Stomach (tissue), 9 donors: ENCODE results near the gene PLCB4. TPM values are rescaled to one million over a fixed set of nuclear protein-coding genes. Genes with fewer than 3 reads are reported as not detected.

Experiments
- DNase-seq, 2 donors: peaks; one replicate each; pipeline versions ENCODE4 v3.0.0 to v3.0.0-alpha.2; 2013 to 2019
- H3K27ac ChIP-seq, 5 donors: fragments of 200-600 bp in 4 of 5; sonication (generic) in 4 of 5; one replicate each; pipeline ENCODE4 v1.5.1; 2013 to 2019; ENCODE audit warnings: mild to moderate bottlenecking in 1 of 5, moderate library complexity in 1 of 5
- H3K27me3 ChIP-seq, 3 donors: fragments of 200-600 bp; sonication (generic); one replicate each; pipeline ENCODE4 v1.5.1; 2017 to 2019; ENCODE audit warnings: mixed run types in 1 of 3
- H3K36me3 ChIP-seq, 4 donors: fragments of 200-600 bp; sonication (generic); 1 replicate in 3 of 4; 2 replicates in 1 of 4; pipeline ENCODE4 v1.5.1; 2016 to 2019
- H3K4me1 ChIP-seq, 4 donors: fragments of 200-600 bp; sonication (generic); one replicate each; pipeline ENCODE4 v1.5.1; 2016 to 2019
- H3K4me3 ChIP-seq, 4 donors: fragments of 200-600 bp; sonication (generic) in 3 of 4; one replicate each; pipeline ENCODE4 v1.5.1; 2016 to 2019; ENCODE audit warnings: mild to moderate bottlenecking in 1 of 4
- H3K9me3 ChIP-seq, 4 donors: fragments of 200-600 bp; sonication (generic); one replicate each; pipeline ENCODE4 v1.5.1; 2016 to 2019
- CTCF ChIP-seq, 7 experiments: fragments of 450-650 bp in 4 of 7; fragments of 200-600 bp in 3 of 7; sonication (generic) in 3 of 7; IDR thresholded peaks; one replicate each; pipeline ENCODE4 v1.5.1; 2016 to 2019; ENCODE audit warnings: antibody characterized with exemption in 7 of 7, control low read depth in 2 of 7, mild to moderate bottlenecking in 1 of 7
- EP300 ChIP-seq: sonication (generic); formaldehyde crosslinking; IDR thresholded peaks from one replicate; pipeline ENCODE4 v1.6.1; 2017; ENCODE audit warnings: antibody characterized with exemption
- POLR2A ChIP-seq, 4 donors: fragments of 450-650 bp; IDR thresholded peaks; one replicate each; pipeline ENCODE4 v1.6.1; 2016; ENCODE audit warnings: antibody characterized with exemption in 4 of 4, control low read depth in 2 of 4, mild to moderate bottlenecking in 1 of 4, moderate library complexity in 1 of 4
- POLR2AphosphoS5 ChIP-seq, 3 donors: sonication (generic); formaldehyde crosslinking; IDR thresholded peaks; one replicate each; pipeline ENCODE4 v1.6.1; 2016; ENCODE audit warnings: antibody characterized with exemption in 3 of 3
- WGBS, 5 donors: extraction: QIAGEN DNeasy Blood & Tissue Kit in 3 of 5; methylation state at CpG; one replicate each; pipeline versions ENCODE4 v1.1.5 to v1.1.7; 2013 to 2018; 5-methylcytosine and 5-hydroxymethylcytosine counted together
- intact Hi-C: fragments of 100-400 bp; cut with DNase I; formaldehyde crosslinking; loops from one replicate; pipeline ENCODE4 v1.15.1; 2023; ENCODE audit warnings: low total_unique reads
- polyA plus RNA-seq, 3 donors: library from polyadenylated mRNA; stranded (reverse); fragments of 200-250 nt; gene quantifications; one replicate each; pipeline ENCODE4 v1.2.3, GENCODE V29; 2013
- total RNA-seq, 5 donors: library from RNA; depleted of rRNA; stranded (reverse); fragments of >200 nt; gene quantifications; one replicate each; pipeline versions ENCODE4 v1.1.0 to v1.2.3, GENCODE V29; 2014 to 2016
- donor health status: healthy with polysubstance abuse.
- donor health status: Bipolar disorder and iron deficiency.
- donor health status: healthy.

The PLCB4 gene
- total and polyA plus RNA-seq, 8 donors = 5.3 to 29.4 (median 22.3) TPM

DNA sequence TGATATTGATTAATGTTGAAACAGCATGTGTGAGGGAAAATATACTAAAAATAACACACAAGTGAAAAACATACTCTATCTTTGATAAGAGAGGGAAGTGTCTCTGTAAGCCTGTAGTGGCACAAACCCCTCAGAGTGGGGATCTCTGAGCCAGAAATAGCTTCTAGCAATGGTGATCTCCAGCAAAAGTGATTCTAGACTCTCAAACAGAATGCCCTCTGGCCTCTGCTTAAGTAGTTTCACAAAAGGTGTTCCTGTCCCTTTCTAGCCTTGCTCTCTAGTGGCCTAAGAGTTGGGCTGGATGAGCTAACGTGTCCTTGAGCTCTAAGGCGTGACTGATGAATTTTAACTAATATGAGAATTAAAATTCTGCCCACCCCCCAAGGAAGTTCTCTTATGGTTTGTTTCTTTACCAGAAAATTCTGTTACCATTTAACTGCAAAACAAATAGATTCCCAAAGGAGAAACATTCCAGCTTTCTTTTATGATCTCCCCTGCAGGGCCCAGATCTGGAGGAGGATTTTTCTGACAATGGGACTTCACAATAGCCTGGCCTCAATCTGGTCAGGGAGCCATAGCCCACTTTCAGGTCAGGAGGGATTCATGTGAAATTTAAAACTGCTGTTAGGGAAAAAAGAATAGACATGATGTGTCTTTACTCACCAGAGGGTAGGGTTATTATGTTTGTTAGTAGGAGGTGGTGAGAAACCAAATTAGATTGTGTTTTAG is 263.0 kb downstream of the PLCB4 start:
- no peaks in the 10 kb centered on the region for H3K36me3 ChIP-seq
- peaks cover 4 to 17% (median 6%) of the 10 kb centered on the region in 4 donors for H3K4me1 ChIP-seq
- no peaks in the 10 kb centered on the region for H3K27me3 ChIP-seq
- DNase-seq = no peak
- 81 to 98% (median 91%) methylated on average over 2 of the region's 2 CpGs for WGBS, 5 donors
- no peak overlapping the region for H3K27ac ChIP-seq
- TF ChIP-seq POLR2AphosphoS5 (IDR thresholded peaks at IDR 0.05) = no peak
- no peak for TF ChIP-seq EP300
- TF ChIP-seq CTCF (IDR thresholded peaks at IDR 0.05) = no peak
- TF ChIP-seq POLR2A (IDR thresholded peaks at IDR 0.05) = no peak
- no peaks in the 10 kb centered on the region for H3K9me3 ChIP-seq
- no peak overlapping the region for H3K4me3 ChIP-seq
- intact Hi-C loops = no loop called here

DNA sequence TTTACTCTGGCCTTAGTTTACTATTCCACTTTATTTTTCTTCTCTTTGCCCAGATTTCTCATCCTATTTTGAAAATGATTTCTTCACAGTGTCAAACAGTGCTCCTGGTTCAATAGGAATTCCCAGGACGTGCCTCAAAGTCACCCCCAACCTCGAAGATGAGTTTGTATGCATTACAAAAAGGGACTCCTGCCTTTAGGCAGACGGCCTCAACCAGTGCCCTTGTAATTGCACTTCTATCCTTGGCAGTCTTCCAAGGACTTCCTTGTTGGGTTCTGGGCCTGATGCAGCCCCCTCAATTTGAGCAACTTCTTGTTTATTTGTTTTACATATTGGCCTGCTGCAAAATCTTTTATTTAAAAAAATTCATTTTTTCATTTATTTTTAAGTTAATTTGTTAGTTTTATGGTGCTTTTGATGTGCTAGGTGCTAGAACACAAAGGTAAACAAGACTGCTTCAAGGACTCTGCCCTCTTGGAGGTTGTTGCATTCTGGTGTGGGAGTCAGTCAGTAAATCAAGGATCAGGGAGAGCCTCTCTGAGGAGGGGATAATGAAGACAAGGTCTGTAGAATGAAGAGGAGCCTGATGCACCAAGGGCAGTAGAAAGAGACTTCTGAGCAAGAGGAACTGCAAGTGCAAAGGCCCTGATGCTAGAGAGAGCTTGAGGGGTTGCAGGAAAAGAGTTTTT is 264.0 kb downstream of the PLCB4 start:
- WGBS, 5 donors = 47 to 64% (median 59%) methylated on average over 3 of the region's 3 CpGs
- no peaks in the 10 kb centered on the region for H3K36me3 ChIP-seq
- no peak for DNase-seq
- H3K9me3 ChIP-seq = no peaks in the 10 kb centered on the region
- H3K4me3 ChIP-seq = no peak overlapping the region
- no peaks in the 10 kb centered on the region for H3K27me3 ChIP-seq
- H3K27ac ChIP-seq = no peak overlapping the region
- TF ChIP-seq EP300 = no peak
- no peak for TF ChIP-seq CTCF (IDR thresholded peaks at IDR 0.05)
- TF ChIP-seq POLR2AphosphoS5 (IDR thresholded peaks at IDR 0.05) = no peak
- TF ChIP-seq POLR2A (IDR thresholded peaks at IDR 0.05) = no peak
- intact Hi-C loops = no loop called here
- peaks cover 4 to 17% (median 6%) of the 10 kb centered on the region in 4 donors for H3K4me1 ChIP-seq

DNA sequence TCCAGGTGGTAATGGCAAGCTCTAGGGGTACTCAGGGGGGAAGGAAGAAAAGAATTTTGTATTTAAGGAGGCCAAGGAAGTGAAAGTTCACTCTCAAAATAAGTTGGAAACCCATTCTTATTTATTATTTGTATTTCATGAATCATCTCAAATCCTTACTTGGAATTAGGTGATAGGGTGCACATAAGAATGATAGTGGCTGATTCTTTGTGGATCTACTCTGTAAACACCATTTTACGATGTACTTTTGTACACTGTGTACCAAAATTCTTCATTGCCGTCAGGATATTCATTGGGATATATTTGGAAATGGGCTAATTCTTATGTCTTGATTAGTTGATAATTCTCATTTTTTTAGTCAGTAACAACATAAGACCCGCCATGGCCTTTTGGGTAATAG is 266.0 kb downstream of the PLCB4 start:
- Histone ChIP-seq H3K4me3 (no peak overlapping the region), H3K9me3 (no peaks in the 10 kb centered on the region), H3K27ac (no peak overlapping the region), H3K4me1 (peaks cover 0 to 10% (median 3%) of the 10 kb centered on the region in 4 donors), H3K36me3 (no peaks in the 10 kb centered on the region), H3K27me3 (no peaks in the 10 kb centered on the region)
- WGBS, 5 donors = 81 to 87% (median 85%) methylated on average over 3 of the region's 3 CpGs
- intact Hi-C loops = no loop called here
- TF ChIP-seq CTCF (IDR thresholded peaks at IDR 0.05) = no peak
- no peak for TF ChIP-seq POLR2A (IDR thresholded peaks at IDR 0.05)
- TF ChIP-seq POLR2AphosphoS5 (IDR thresholded peaks at IDR 0.05) = no peak
- no peak for TF ChIP-seq EP300
- DNase-seq = no peak

- no peaks in the 10 kb centered on the region for H3K4me1 ChIP-seq
- intact Hi-C loops = no loop called here
- H3K9me3 ChIP-seq = no peaks in the 10 kb centered on the region
- no peaks in the 10 kb centered on the region for H3K36me3 ChIP-seq
- H3K27me3 ChIP-seq = no peaks in the 10 kb centered on the region
- no peak for DNase-seq
- no peak overlapping the region for H3K4me3 ChIP-seq
- TF ChIP-seq CTCF (IDR thresholded peaks at IDR 0.05) (no peak), POLR2AphosphoS5 (IDR thresholded peaks at IDR 0.05) (no peak), EP300 (no peak), POLR2A (IDR thresholded peaks at IDR 0.05) (no peak)
- H3K27ac ChIP-seq = no peak overlapping the region
Observed at GRCh38 chr20:9338101-9338500, 269.2 kb downstream of the PLCB4 start.
